Measurements from ENCODE around the gene RABGAP1L. TPM values are rescaled to one million over a fixed set of nuclear protein-coding genes. Genes with fewer than 3 reads are reported as not detected.
"Not testable (repeated sequence)": the region's sequence is repeated elsewhere in the genome, so short reads cannot be mapped to it uniquely, and the experiment has no call there.

The RABGAP1L gene
- total RNA-seq, 2 experiments from 2014 or later, result 47.4 to 53.3 TPM

- H3K9me3 Mint-ChIP-seq, result no peaks in the 10 kb centered on the region
- no peak within 1 kb of the TSS for H3K4me3 Mint-ChIP-seq
- no peaks in the 10 kb centered on the region for H3K36me3 Mint-ChIP-seq (ENCODE audit: low read depth)
- no peak for DNase-seq
- H3K27me3 Mint-ChIP-seq, result no peaks in the 10 kb centered on the region
- POLR2A ChIA-PET, result no interaction called here
- CTCF ChIA-PET, result no interaction called here
- no peaks in the 10 kb centered on the region for H3K4me1 Mint-ChIP-seq
- no peak within 1 kb of the TSS for H3K27ac Mint-ChIP-seq
Observed at GRCh38 chr1:174447866-174448530, 288.7 kb downstream of the RABGAP1L start, which contains the start of gene GPR52. Gene GPR52 (plus strand): TSS chr1:174447964. CDS start chr1:174448112, 148 bp downstream.

GRCh38 chr1:174448531-174448883, 289.2 kb downstream of the RABGAP1L start:
- Mint-ChIP-seq H3K27me3 (no peaks in the 10 kb centered on the region), H3K27ac (no peak overlapping the region), H3K36me3 (ENCODE audit: low read depth) (no peaks in the 10 kb centered on the region), H3K9me3 (no peaks in the 10 kb centered on the region), H3K4me3 (no peak overlapping the region), H3K4me1 (no peaks in the 10 kb centered on the region)
- CTCF ChIA-PET, result no interaction called here
- POLR2A ChIA-PET, result no interaction called here
- no peak for DNase-seq

GRCh38 chr1:174448974-174449373, 289.7 kb downstream of the RABGAP1L start:
- Mint-ChIP-seq H3K9me3 (no peaks in the 10 kb centered on the region), H3K36me3 (ENCODE audit: low read depth) (no peaks in the 10 kb centered on the region), H3K27me3 (no peaks in the 10 kb centered on the region), H3K4me3 (no peak overlapping the region), H3K27ac (no peak overlapping the region), H3K4me1 (no peaks in the 10 kb centered on the region)
- ChIA-PET POLR2A (no interaction called here), CTCF (no interaction called here)
- no peak for DNase-seq

DNA sequence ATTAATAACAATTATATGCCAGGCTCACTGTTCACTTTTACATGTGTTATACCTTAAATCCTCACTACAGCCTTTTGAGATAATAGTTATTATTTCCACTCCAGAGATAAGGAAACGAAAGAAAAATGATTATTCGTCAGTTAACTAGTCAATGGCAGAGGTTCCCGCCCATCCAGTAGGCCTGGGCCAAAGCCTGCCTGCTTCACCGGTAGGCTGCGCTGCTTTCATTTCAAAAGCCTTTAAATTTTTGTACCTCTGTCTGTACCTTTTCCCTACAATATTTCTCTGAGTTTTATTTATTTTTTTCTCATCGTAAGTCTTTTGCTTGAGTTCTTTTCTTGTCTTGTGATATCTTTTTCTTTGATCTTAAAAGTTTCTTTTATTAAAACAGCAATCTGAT, 292.1 kb downstream of the RABGAP1L start:
- ChIA-PET CTCF (no interaction called here), POLR2A (no interaction called here)
- no peak for DNase-seq
- no peaks in the 10 kb centered on the region for H3K9me3 Mint-ChIP-seq
- H3K27ac Mint-ChIP-seq, result no peak overlapping the region
- H3K4me1 Mint-ChIP-seq, result no peaks in the 10 kb centered on the region
- H3K27me3 Mint-ChIP-seq, result no peaks in the 10 kb centered on the region
- H3K4me3 Mint-ChIP-seq, result no peak overlapping the region
- H3K36me3 Mint-ChIP-seq (ENCODE audit: low read depth), result no peaks in the 10 kb centered on the region

- Mint-ChIP-seq H3K9me3 (no peaks in the 10 kb centered on the region), H3K27ac (no peak overlapping the region), H3K4me3 (no peak overlapping the region), H3K4me1 (no peaks in the 10 kb centered on the region), H3K36me3 (ENCODE audit: low read depth) (no peaks in the 10 kb centered on the region), H3K27me3 (no peaks in the 10 kb centered on the region)
- POLR2A ChIA-PET, result no interaction called here
- CTCF ChIA-PET, result no interaction called here
- DNase-seq, result no peak
Observed at GRCh38 chr1:174465855-174466254, 306.5 kb downstream of the RABGAP1L start.

DNA sequence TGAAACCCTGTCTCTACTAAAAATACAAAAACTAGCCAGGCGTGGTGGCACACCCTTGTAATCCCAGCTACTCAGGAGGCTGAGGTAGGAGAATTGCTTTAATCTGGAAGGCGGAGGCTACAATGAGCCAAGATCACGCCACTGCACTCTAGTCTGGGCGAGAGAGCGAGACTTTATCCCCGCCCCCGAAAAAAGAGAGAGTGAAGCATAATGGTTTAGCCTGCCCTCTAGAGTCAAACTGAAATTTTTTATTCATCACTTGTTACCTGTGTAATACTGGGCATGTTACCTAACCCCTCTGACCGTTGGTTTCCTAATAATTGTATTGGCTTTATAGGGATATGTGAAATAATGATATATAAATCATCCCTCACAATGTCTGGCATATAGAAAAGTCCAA, 307.3 kb downstream of the RABGAP1L start:
- H3K9me3 Mint-ChIP-seq, result no peaks in the 10 kb centered on the region
- no peak overlapping the region for H3K4me3 Mint-ChIP-seq
- DNase-seq, result no peak
- POLR2A ChIA-PET, result no interaction called here
- H3K27ac Mint-ChIP-seq, result no peak overlapping the region
- no peaks in the 10 kb centered on the region for H3K4me1 Mint-ChIP-seq
- CTCF ChIA-PET, result interaction anchor here (1.0 kb wide), 1 partner anchor 12 kb away, joined by 3 read pairs; no protein-coding TSS in a partner anchor
- no peaks in the 10 kb centered on the region for H3K36me3 Mint-ChIP-seq (ENCODE audit: low read depth)
- H3K27me3 Mint-ChIP-seq, result no peaks in the 10 kb centered on the region

DNA sequence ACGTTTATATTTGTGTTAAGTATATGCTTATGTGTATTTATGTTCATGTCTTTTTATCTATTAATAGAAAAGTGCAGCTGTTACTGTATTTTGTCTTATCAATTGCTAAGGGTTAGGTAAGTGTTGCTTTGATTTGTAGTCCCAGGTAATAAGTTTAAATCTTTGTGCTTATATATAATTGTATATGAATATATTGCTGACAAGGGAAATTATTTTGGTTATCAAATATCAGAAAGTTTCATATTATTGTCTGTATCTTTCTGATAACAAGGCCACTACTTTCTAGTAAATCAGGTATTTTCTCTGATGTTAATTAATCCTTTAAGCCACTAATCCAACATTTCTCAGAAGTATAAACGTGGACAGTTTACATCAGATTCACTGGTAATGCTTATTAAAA, 309.7 kb downstream of the RABGAP1L start:
- H3K9me3 Mint-ChIP-seq, result no peaks in the 10 kb centered on the region
- H3K27ac Mint-ChIP-seq, result no peak overlapping the region
- no peaks in the 10 kb centered on the region for H3K36me3 Mint-ChIP-seq (ENCODE audit: low read depth)
- H3K27me3 Mint-ChIP-seq, result no peaks in the 10 kb centered on the region
- no peak overlapping the region for H3K4me3 Mint-ChIP-seq
- no peak for DNase-seq
- no peaks in the 10 kb centered on the region for H3K4me1 Mint-ChIP-seq
- ChIA-PET POLR2A (no interaction called here), CTCF (no interaction called here)

DNA sequence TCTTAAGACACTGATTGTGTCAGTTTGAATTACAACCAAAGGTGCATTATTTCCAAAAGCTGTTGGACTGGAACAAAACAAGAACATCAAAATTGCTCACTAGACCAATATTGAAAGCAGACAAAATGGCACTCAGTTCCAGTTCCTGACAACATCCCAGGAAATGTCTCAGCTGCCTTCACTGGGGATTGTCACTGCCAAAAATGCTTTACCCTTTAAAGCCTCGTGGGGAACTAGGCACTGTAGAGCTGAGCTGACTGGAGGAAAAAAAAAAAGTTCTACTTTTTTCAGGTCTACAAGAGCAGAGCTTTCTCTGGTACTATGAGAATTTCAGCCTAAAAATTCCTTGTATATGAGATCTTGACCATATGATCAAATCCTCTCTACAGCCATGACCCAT, 310.4 kb downstream of the RABGAP1L start:
- Mint-ChIP-seq H3K27me3 (no peaks in the 10 kb centered on the region), H3K4me1 (no peaks in the 10 kb centered on the region), H3K36me3 (ENCODE audit: low read depth) (no peaks in the 10 kb centered on the region), H3K4me3 (no peak overlapping the region), H3K27ac (no peak overlapping the region), H3K9me3 (no peaks in the 10 kb centered on the region)
- CTCF ChIA-PET, result no interaction called here
- no peak for DNase-seq
- POLR2A ChIA-PET, result no interaction called here

DNA sequence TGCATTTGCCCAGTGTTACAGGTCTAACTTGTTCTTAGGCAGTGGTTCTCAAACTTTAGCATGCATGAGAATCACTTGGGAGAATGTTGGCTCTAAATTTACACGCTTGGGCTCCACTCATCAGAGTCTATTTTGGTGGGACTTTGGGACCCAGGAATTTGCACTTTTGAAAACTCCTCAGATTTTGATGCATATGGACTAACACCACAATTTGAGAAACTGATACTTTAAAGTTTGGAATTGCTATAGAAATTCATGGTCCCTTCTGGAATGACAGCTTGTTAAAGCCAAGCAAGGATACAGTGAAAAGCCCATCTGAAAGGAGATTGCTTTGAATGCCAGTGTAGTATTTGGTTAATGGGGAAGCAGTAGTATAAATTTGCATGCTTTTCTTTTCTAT, 320.0 kb downstream of the RABGAP1L start:
- DNase-seq, result no peak
- no peaks in the 10 kb centered on the region for H3K27me3 Mint-ChIP-seq
- H3K9me3 Mint-ChIP-seq, result no peaks in the 10 kb centered on the region
- ChIA-PET POLR2A (no interaction called here), CTCF (no interaction called here)
- H3K4me3 Mint-ChIP-seq, result no peak overlapping the region
- no peak overlapping the region for H3K27ac Mint-ChIP-seq
- H3K4me1 Mint-ChIP-seq, result no peaks in the 10 kb centered on the region
- H3K36me3 Mint-ChIP-seq (ENCODE audit: low read depth), result no peaks in the 10 kb centered on the region

DNA sequence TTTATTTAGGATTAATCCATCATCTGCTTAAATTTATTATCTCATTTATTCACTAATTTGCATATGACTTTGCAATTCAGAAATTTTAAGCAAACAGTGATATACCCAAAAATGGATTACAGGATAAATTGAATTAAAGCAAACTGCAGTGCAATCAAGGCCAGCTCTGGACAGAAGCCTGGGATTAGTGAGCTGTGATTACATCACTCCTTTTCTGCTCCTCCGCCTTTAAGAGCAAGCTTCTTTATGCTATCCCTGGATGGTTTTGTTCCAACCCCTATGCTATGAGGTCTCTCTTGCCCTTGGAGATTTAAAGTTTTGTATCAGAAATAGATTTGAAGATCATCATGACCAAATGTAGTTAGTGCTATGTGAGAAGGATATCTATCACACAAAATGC, 321.0 kb downstream of the RABGAP1L start:
- H3K27me3 Mint-ChIP-seq, result no peaks in the 10 kb centered on the region
- DNase-seq, result no peak
- no peak overlapping the region for H3K27ac Mint-ChIP-seq
- H3K4me3 Mint-ChIP-seq, result no peak overlapping the region
- POLR2A ChIA-PET, result no interaction called here
- no peaks in the 10 kb centered on the region for H3K4me1 Mint-ChIP-seq
- no peaks in the 10 kb centered on the region for H3K36me3 Mint-ChIP-seq (ENCODE audit: low read depth)
- no peaks in the 10 kb centered on the region for H3K9me3 Mint-ChIP-seq
- CTCF ChIA-PET, result no interaction called here

DNA sequence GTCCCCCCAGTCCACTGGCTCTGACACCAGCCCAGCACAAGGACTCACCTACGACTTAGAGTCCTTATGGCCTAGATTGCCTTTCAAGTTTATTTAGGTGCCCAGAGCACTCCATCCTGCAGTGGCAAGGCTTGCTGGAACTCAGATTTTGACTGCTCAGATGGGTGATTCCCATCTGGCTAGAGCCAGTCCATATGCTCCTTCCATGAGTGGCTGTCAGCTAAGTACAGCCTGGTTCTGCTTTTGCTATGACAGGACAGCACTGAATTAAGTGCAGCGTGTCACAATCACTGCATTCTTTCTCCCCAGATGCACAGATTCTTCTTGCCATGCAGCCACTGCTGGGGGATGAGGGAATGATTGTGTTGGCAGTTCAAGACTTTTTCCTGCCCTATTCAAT, 332.3 kb downstream of the RABGAP1L start:
- no peak overlapping the region for H3K27ac Mint-ChIP-seq
- no peak for DNase-seq
- H3K27me3 Mint-ChIP-seq, result no peaks in the 10 kb centered on the region
- ChIA-PET CTCF (interaction anchor here (0.6 kb wide), 1 partner anchor 9 kb away, joined by 3 read pairs; no protein-coding TSS in a partner anchor), POLR2A (no interaction called here)
- H3K4me1 Mint-ChIP-seq, result peaks cover 1% of the 10 kb centered on the region
- peaks cover 7% of the 10 kb centered on the region for H3K9me3 Mint-ChIP-seq
- H3K4me3 Mint-ChIP-seq, result no peak overlapping the region
- H3K36me3 Mint-ChIP-seq (ENCODE audit: low read depth), result peaks cover 1% of the 10 kb centered on the region

- POLR2A ChIA-PET, result no interaction called here
- no peak overlapping the region for H3K4me3 Mint-ChIP-seq
Observed at GRCh38 chr1:174497478-174497877, 338.2 kb downstream of the RABGAP1L start.

DNA sequence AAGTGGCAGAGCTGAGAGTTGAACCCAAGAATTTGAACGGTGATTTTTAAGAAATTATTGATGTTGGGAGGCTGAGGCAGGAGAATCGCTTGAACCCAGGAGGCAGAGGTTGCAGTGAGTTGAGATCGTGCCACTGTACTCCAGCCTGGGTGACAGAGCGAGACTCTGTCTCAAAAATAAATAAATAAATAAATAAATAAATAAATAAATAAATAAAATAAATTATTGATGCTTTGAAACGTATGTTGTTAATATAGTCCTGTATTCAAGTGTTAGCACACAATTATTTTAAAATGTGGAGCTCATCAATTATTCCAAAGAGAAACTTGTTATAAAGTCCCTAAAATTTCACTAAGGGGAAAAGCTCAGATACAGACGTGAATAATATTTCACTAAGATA, 357.4 kb downstream of the RABGAP1L start:
- H3K27me3 Mint-ChIP-seq; POLR2A ChIA-PET; DNase-seq; H3K4me3 Mint-ChIP-seq; H3K27ac Mint-ChIP-seq; H3K36me3 Mint-ChIP-seq (ENCODE audit: low read depth); H3K4me1 Mint-ChIP-seq; CTCF ChIA-PET; H3K9me3 Mint-ChIP-seq: not testable (repeated sequence)

More at GRCh38 chr1:174497478-174497877, 338.2 kb downstream of the RABGAP1L start:
- DNase-seq, result no peak
- CTCF ChIA-PET, result interaction anchor here (0.5 to 1.3 kb wide), 2 partner anchors 12 to 792 kb away, joined by 3 read pairs; no protein-coding TSS in a partner anchor
- H3K9me3 Mint-ChIP-seq, result peaks cover 3% of the 10 kb centered on the region
- no peaks in the 10 kb centered on the region for H3K27me3 Mint-ChIP-seq
- no peaks in the 10 kb centered on the region for H3K36me3 Mint-ChIP-seq (ENCODE audit: low read depth)
- H3K4me1 Mint-ChIP-seq, result no peaks in the 10 kb centered on the region
- H3K27ac Mint-ChIP-seq, result no peak overlapping the region

- Mint-ChIP-seq H3K4me1 (no peaks in the 10 kb centered on the region), H3K9me3 (peaks cover 9% of the 10 kb centered on the region), H3K36me3 (ENCODE audit: low read depth) (peaks cover 2% of the 10 kb centered on the region), H3K4me3 (no peak overlapping the region), H3K27me3 (no peaks in the 10 kb centered on the region), H3K27ac (no peak overlapping the region)
- DNase-seq, result no peak
- POLR2A ChIA-PET, result no interaction called here
- CTCF ChIA-PET, result no interaction called here
Observed at GRCh38 chr1:174519844-174520243, 360.5 kb downstream of the RABGAP1L start.
